ENCODE results near the gene SMC3.
A peak's percentile ranks its signal among the peaks of the same experiment; 100 is the strongest.

GRCh38 chr10:110610308-110610774 lies 42.8 kb downstream of the SMC3 start:
- TF ChIP-seq CTCF (IDR thresholded peaks at IDR 0.05; ENCODE audit: insufficient read depth, low read length, poor library complexity, severe bottlenecking) (peak; percentile 84), EZH2phosphoT487 (conservative IDR thresholded peaks at IDR 0.05; ENCODE audit: low read length) (no peak)

Data from SU-DHL-6 (cell line).